Lower leg skin (tissue), 3 donors: Measurements from ENCODE around the gene ARHGAP4.

Source experiments
- CTCF ChIP-seq, 3 donors: fragments of 450-650 bp; IDR thresholded peaks; one replicate each; pipeline ENCODE4 v1.5.1; 2016; ENCODE audit warnings: antibody characterized with exemption in 3 of 3, mild to moderate bottlenecking in 3 of 3, moderate library complexity in 2 of 3
- POLR2A ChIP-seq, 2 donors: fragments of 450-650 bp; IDR thresholded peaks; one replicate each; pipeline ENCODE4 v1.6.1; 2016 to 2017; ENCODE audit warnings: antibody characterized with exemption in 2 of 2, mild to moderate bottlenecking in 1 of 2, moderate library complexity in 1 of 2

GRCh38 chrX:153875391-153876111 is 50.5 kb downstream of the ARHGAP4 start:
- TF ChIP-seq POLR2A (IDR thresholded peaks at IDR 0.05) (no peak), CTCF (IDR thresholded peaks at IDR 0.05) (no peak)
